ENCODE results near the gene MTAP. TPM values are rescaled to one million over a fixed set of nuclear protein-coding genes. Genes with fewer than 3 reads are reported as not detected.

The MTAP gene
- total RNA-seq, 4 donors from 2014 or later = 13.3 to 40.3 (median 27.3) TPM

GRCh38 chr9:21903380-21903965, 101.0 kb downstream of the MTAP start:
- H3K27ac ChIP-seq = no peak overlapping the region
- no peak for TF ChIP-seq CTCF (IDR thresholded peaks at IDR 0.05)
- no peak for TF ChIP-seq POLR2A (IDR thresholded peaks at IDR 0.05)

GRCh38 chr9:21904371-21904770, 101.9 kb downstream of the MTAP start:
- H3K36me3 ChIP-seq = no peaks in the 10 kb centered on the region
- TF ChIP-seq CTCF (IDR thresholded peaks at IDR 0.05) = no peak
- TF ChIP-seq POLR2A (IDR thresholded peaks at IDR 0.05) = no peak
- DNase-seq = no peak
- H3K27me3 ChIP-seq = no peaks in the 10 kb centered on the region
- no peaks in the 10 kb centered on the region for H3K4me1 ChIP-seq
- peaks cover 0 to 3% (median 0%) of the 10 kb centered on the region in 4 donors for H3K9me3 ChIP-seq
- no peak overlapping the region for H3K27ac ChIP-seq
- no peak overlapping the region for H3K4me3 ChIP-seq

More at GRCh38 chr9:21903380-21903965, 101.0 kb downstream of the MTAP start:
- Histone ChIP-seq H3K4me1 (no peaks in the 10 kb centered on the region), H3K27me3 (no peaks in the 10 kb centered on the region), H3K9me3 (peaks cover 0 to 9% (median 0%) of the 10 kb centered on the region in 4 donors), H3K36me3 (no peaks in the 10 kb centered on the region), H3K4me3 (no peak overlapping the region)
- no peak for DNase-seq

GRCh38 chr9:21904776-21905175, 102.3 kb downstream of the MTAP start:
- Histone ChIP-seq H3K4me3 (no peak overlapping the region), H3K36me3 (no peaks in the 10 kb centered on the region), H3K4me1 (no peaks in the 10 kb centered on the region), H3K27ac (no peak overlapping the region), H3K9me3 (no peaks in the 10 kb centered on the region), H3K27me3 (no peaks in the 10 kb centered on the region)
- TF ChIP-seq POLR2A (IDR thresholded peaks at IDR 0.05) (no peak), CTCF (IDR thresholded peaks at IDR 0.05) (no peak)
- DNase-seq = no peak

- Histone ChIP-seq H3K36me3 (no peaks in the 10 kb centered on the region), H3K4me1 (no peaks in the 10 kb centered on the region), H3K27ac (no peak overlapping the region), H3K4me3 (no peak overlapping the region), H3K9me3 (peaks cover 0 to 9% (median 0%) of the 10 kb centered on the region in 4 donors), H3K27me3 (no peaks in the 10 kb centered on the region)
- TF ChIP-seq CTCF (IDR thresholded peaks at IDR 0.05) (no peak), POLR2A (IDR thresholded peaks at IDR 0.05) (no peak)
- no peak for DNase-seq
Observed at GRCh38 chr9:21906213-21906612, 103.8 kb downstream of the MTAP start.

GRCh38 chr9:21906881-21907280, 104.4 kb downstream of the MTAP start:
- Histone ChIP-seq H3K9me3 (peaks cover 0 to 9% (median 0%) of the 10 kb centered on the region in 4 donors), H3K27ac (no peak overlapping the region), H3K36me3 (no peaks in the 10 kb centered on the region), H3K4me1 (no peaks in the 10 kb centered on the region), H3K27me3 (no peaks in the 10 kb centered on the region), H3K4me3 (no peak overlapping the region)
- no peak for TF ChIP-seq POLR2A (IDR thresholded peaks at IDR 0.05)
- TF ChIP-seq CTCF (IDR thresholded peaks at IDR 0.05) = no peak
- DNase-seq = no peak
